ENCODE measurements around the gene CCDC8.

DNA sequence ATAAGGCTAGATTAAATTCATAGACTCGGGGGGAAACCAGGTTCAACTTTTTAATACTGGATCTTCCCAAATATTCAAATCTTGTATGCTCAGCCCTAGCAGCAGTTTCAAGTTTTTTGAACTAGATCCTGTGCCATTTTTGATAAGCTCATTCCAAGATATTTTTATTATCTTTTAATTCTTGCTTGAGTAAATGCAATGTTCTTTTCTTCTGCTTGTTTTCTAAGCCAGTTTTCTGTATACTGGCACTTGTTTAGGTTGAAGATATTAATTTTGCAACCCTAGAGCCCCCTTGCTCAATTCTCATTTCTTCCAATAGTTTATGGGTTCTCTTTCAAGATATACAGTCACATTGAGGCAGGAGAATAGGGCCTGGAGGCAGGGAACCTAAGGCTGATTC is 28.5 kb upstream of the CCDC8 start:
- TF ChIP-seq, protein P1, sequence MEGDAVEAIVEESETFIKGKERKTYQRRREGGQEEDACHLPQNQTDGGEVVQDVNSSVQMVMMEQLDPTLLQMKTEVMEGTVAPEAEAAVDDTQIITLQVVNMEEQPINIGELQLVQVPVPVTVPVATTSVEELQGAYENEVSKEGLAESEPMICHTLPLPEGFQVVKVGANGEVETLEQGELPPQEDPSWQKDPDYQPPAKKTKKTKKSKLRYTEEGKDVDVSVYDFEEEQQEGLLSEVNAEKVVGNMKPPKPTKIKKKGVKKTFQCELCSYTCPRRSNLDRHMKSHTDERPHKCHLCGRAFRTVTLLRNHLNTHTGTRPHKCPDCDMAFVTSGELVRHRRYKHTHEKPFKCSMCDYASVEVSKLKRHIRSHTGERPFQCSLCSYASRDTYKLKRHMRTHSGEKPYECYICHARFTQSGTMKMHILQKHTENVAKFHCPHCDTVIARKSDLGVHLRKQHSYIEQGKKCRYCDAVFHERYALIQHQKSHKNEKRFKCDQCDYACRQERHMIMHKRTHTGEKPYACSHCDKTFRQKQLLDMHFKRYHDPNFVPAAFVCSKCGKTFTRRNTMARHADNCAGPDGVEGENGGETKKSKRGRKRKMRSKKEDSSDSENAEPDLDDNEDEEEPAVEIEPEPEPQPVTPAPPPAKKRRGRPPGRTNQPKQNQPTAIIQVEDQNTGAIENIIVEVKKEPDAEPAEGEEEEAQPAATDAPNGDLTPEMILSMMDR (IDR thresholded peaks at IDR 0.05): no peak
- TF ChIP-seq, protein P2, sequence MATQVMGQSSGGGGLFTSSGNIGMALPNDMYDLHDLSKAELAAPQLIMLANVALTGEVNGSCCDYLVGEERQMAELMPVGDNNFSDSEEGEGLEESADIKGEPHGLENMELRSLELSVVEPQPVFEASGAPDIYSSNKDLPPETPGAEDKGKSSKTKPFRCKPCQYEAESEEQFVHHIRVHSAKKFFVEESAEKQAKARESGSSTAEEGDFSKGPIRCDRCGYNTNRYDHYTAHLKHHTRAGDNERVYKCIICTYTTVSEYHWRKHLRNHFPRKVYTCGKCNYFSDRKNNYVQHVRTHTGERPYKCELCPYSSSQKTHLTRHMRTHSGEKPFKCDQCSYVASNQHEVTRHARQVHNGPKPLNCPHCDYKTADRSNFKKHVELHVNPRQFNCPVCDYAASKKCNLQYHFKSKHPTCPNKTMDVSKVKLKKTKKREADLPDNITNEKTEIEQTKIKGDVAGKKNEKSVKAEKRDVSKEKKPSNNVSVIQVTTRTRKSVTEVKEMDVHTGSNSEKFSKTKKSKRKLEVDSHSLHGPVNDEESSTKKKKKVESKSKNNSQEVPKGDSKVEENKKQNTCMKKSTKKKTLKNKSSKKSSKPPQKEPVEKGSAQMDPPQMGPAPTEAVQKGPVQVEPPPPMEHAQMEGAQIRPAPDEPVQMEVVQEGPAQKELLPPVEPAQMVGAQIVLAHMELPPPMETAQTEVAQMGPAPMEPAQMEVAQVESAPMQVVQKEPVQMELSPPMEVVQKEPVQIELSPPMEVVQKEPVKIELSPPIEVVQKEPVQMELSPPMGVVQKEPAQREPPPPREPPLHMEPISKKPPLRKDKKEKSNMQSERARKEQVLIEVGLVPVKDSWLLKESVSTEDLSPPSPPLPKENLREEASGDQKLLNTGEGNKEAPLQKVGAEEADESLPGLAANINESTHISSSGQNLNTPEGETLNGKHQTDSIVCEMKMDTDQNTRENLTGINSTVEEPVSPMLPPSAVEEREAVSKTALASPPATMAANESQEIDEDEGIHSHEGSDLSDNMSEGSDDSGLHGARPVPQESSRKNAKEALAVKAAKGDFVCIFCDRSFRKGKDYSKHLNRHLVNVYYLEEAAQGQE (IDR thresholded peaks at IDR 0.05; ENCODE audit: low read depth, low read length): no peak
- no peak for TF ChIP-seq YY1 (IDR thresholded peaks at IDR 0.05; ENCODE audit: low read depth)
- TF ChIP-seq SMC3 (IDR thresholded peaks at IDR 0.05; ENCODE audit: low read depth, low read length): no peak
- no peak for TF ChIP-seq RAD21 (IDR thresholded peaks at IDR 0.05; ENCODE audit: low read length)

Data from SK-N-SH (cell line).